Activated naive CD4-positive, alpha-beta T cell (primary cell): ENCODE measurements around the gene CMIP.
"Not testable (repeated sequence)": the region's sequence is repeated elsewhere in the genome, so short reads cannot be mapped to it uniquely, and the experiment has no call there.

Experiments used
- DNase-seq, 4 experiments: peaks; one replicate each; lab custom pipeline; 2025; lab: John Stamatoyannopoulos, UW

CMIP gene

GRCh38 chr16:81444448-81445121 lies at the start of gene CMIP:
TSS of gene CMIP (plus strand) at chr16:81444808.
- peak in 3 of 4 experiments; percentile 23 to 72 (median 56) for DNase-seq

- DNase-seq = no peak
Measured at GRCh38 chr16:81394966-81395655, 49.5 kb upstream of the CMIP start.

GRCh38 chr16:81397058-81397878 lies 47.3 kb upstream of the CMIP start:
- DNase-seq = no peak

- no peak for DNase-seq
Measured at GRCh38 chr16:81397879-81398520, 46.6 kb upstream of the CMIP start.

GRCh38 chr16:81399909-81400308 lies 44.7 kb upstream of the CMIP start:
- DNase-seq = no peak

GRCh38 chr16:81401035-81401950 lies 43.3 kb upstream of the CMIP start:
- DNase-seq = no peak

GRCh38 chr16:81403208-81403600 lies 41.4 kb upstream of the CMIP start:
- DNase-seq = no peak

GRCh38 chr16:81403601-81404391 lies 40.8 kb upstream of the CMIP start:
- DNase-seq = peak; percentile 71 to 78 (median 76)

- DNase-seq = not testable (repeated sequence)
Measured at GRCh38 chr16:81405002-81405401, 39.6 kb upstream of the CMIP start.

GRCh38 chr16:81405702-81406113 lies 38.9 kb upstream of the CMIP start:
- DNase-seq = no peak

- no peak for DNase-seq
Measured at GRCh38 chr16:81408409-81408950, 36.1 kb upstream of the CMIP start.

- DNase-seq = no peak
Measured at GRCh38 chr16:81409016-81409556, 35.5 kb upstream of the CMIP start.

- no peak for DNase-seq
Measured at GRCh38 chr16:81410643-81411293, 33.8 kb upstream of the CMIP start.

- DNase-seq = no peak
Measured at GRCh38 chr16:81413245-81413990, 31.2 kb upstream of the CMIP start.

- DNase-seq = no peak
Measured at GRCh38 chr16:81415751-81416150, 28.9 kb upstream of the CMIP start.

GRCh38 chr16:81416749-81417148 lies 27.9 kb upstream of the CMIP start:
- DNase-seq = no peak

- DNase-seq = no peak
Measured at GRCh38 chr16:81417210-81417609, 27.4 kb upstream of the CMIP start.

GRCh38 chr16:81419806-81420205 lies 24.8 kb upstream of the CMIP start:
- DNase-seq = no peak

GRCh38 chr16:81421126-81421525 lies 23.5 kb upstream of the CMIP start:
- no peak for DNase-seq
